H1 (cell line): ENCODE data around the gene ZBTB44. TPM values are rescaled to one million over a fixed set of nuclear protein-coding genes. Genes with fewer than 3 reads are reported as not detected.

Experiments
- CTCF ChIA-PET: fragments of 300-600 bp; sonication (Branson Sonifier 250); formaldehyde crosslinking; loops from one replicate; lab custom pipeline; 2021; ENCODE audit not compliant: partially characterized antibody; lab: Charles Lee
- POLR2A ChIA-PET: fragments of 300-600 bp; sonication (Branson Sonifier 250); formaldehyde crosslinking; loops from one replicate; lab custom pipeline; 2021; ENCODE audit warnings: inconsistent platforms; ENCODE audit not compliant: partially characterized antibody; lab: Charles Lee
- DNase-seq, 2 experiments: peaks; one replicate each; pipeline versions ENCODE4 v3.0.0 to v3.0.0-alpha.2; 2010 to 2022; ENCODE audit warnings: low spot score in 2 of 2, low read depth in 1 of 2, mixed read lengths in 1 of 2
- FAIRE-seq: peaks from 2 replicates; lab custom pipeline; 2011; peaks lifted over from hg19 to GRCh38; lab: Jason Lieb, UNC
- H2AFZ ChIP-seq: 2 replicates; pipeline ENCODE4 v1.8.1; 2012; ENCODE audit warnings: low read length, inconsistent platforms
- H2AK5ac ChIP-seq: 2 replicates; pipeline ENCODE4 v1.6.1; 2013; ENCODE audit warnings: low read depth, low read length
- H2BK120ac ChIP-seq: replicated peaks from 2 replicates; pipeline ENCODE3; 2013; ENCODE audit warnings: low read depth, low read length, inconsistent platforms
- H2BK12ac ChIP-seq: 2 replicates; pipeline ENCODE4 v1.6.1; 2013; ENCODE audit warnings: low read depth, low read length
- H2BK15ac ChIP-seq: 2 replicates; pipeline ENCODE4 v1.6.1; 2013; ENCODE audit warnings: low read length
- H2BK20ac ChIP-seq: 2 replicates; pipeline ENCODE4 v1.6.1; 2013; ENCODE audit warnings: low read length
- H2BK5ac ChIP-seq: 2 replicates; pipeline ENCODE4 v1.6.1; 2013; ENCODE audit warnings: low read depth, low read length
- H3K14ac ChIP-seq: 2 replicates; pipeline ENCODE4 v1.6.1; 2013; ENCODE audit warnings: inconsistent platforms; ENCODE audit not compliant: insufficient read length
- H3K18ac ChIP-seq: 2 replicates; pipeline ENCODE4 v1.6.1; 2013; ENCODE audit warnings: low read length; ENCODE audit errors: extremely low read depth
- H3K23ac ChIP-seq: 2 replicates; pipeline ENCODE4 v1.6.1; 2013; ENCODE audit warnings: inconsistent platforms; ENCODE audit not compliant: insufficient read length
- H3K23me2 ChIP-seq: 2 replicates; pipeline ENCODE4 v1.6.1; 2013; ENCODE audit warnings: low read depth, low read length
- H3K27ac ChIP-seq: 2 replicates; pipeline ENCODE4 v1.6.1; 2011; ENCODE audit warnings: low read depth, low read length, inconsistent platforms
- H3K27me3 ChIP-seq, 4 experiments: replicated peaks in 1 of 4; 1 replicate in 1 of 4; 2 replicates in 3 of 4; pipeline versions ENCODE4 v1.6.1 to v1.8.1; 2011 to 2013; ENCODE audit warnings: low read length in 3 of 4, mild to moderate bottlenecking in 3 of 4, inconsistent platforms in 2 of 4, mixed read lengths in 2 of 4, moderate library complexity in 1 of 4; ENCODE audit not compliant: control insufficient read depth in 3 of 4, insufficient read depth in 3 of 4; ENCODE audit errors: extremely low read depth in 1 of 4
- H3K36me3 ChIP-seq, 4 experiments: 2 replicates each; pipeline versions ENCODE4 v1.6.1 to v1.8.1; 2011 to 2013; ENCODE audit warnings: mild to moderate bottlenecking in 4 of 4, low read length in 3 of 4, moderate library complexity in 2 of 4, control low read depth in 1 of 4, inconsistent platforms in 1 of 4; ENCODE audit not compliant: insufficient read depth in 4 of 4, control insufficient read depth in 2 of 4
- H3K4ac ChIP-seq: replicated peaks from 2 replicates; pipeline ENCODE3; 2013; ENCODE audit warnings: low read length, low read depth, mixed read lengths, inconsistent platforms; ENCODE audit not compliant: insufficient read length
- H3K4me1 ChIP-seq, 4 experiments: replicated peaks in 1 of 4; 1 replicate in 1 of 4; 2 replicates in 3 of 4; pipeline versions ENCODE4 v1.6.1 to v1.8.1; 2011 to 2013; ENCODE audit warnings: low read length in 3 of 4, inconsistent platforms in 2 of 4, mixed read lengths in 1 of 4; ENCODE audit not compliant: insufficient read depth in 4 of 4, control insufficient read depth in 3 of 4
- H3K4me2 ChIP-seq, 2 experiments: 2 replicates each; pipeline versions ENCODE4 v1.6.1 to v1.8.1; 2011 to 2013; ENCODE audit warnings: low read depth in 2 of 2, low read length in 2 of 2, control low read depth in 1 of 2, inconsistent platforms in 1 of 2, mild to moderate bottlenecking in 1 of 2; ENCODE audit not compliant: insufficient read depth in 1 of 2
- H3K4me3 ChIP-seq, 4 experiments: fragments of 200-600, 300-600 bp in 1 of 4; sonication (generic), shearing (Covaris generic), sonication (Bioruptor Twin) in 1 of 4; 2 replicates each; pipeline versions ENCODE4 v1.5.1 to v1.8.1; 2011 to 2016; ENCODE audit warnings: low read length in 4 of 4, low read depth in 3 of 4, control low read depth in 2 of 4, inconsistent platforms in 2 of 4, mild to moderate bottlenecking in 2 of 4, mixed read lengths in 1 of 4, moderate library complexity in 1 of 4; ENCODE audit not compliant: insufficient read depth in 2 of 4; ENCODE audit errors: extremely low read depth in 1 of 4
- H3K56ac ChIP-seq: replicated peaks from 2 replicates; pipeline ENCODE3; 2013; ENCODE audit warnings: low read depth, mild to moderate bottlenecking, mixed read lengths, low read length, inconsistent platforms; ENCODE audit not compliant: insufficient read length
- H3K79me1 ChIP-seq: 2 replicates; pipeline ENCODE4 v1.6.1; 2013; ENCODE audit warnings: low read depth, low read length, control low read depth
- H3K79me2 ChIP-seq, 2 experiments: 2 replicates each; pipeline versions ENCODE4 v1.6.1 to v1.8.1; 2012 to 2013; ENCODE audit warnings: low read length in 2 of 2, mild to moderate bottlenecking in 2 of 2, inconsistent platforms in 1 of 2; ENCODE audit not compliant: insufficient read depth in 2 of 2, control insufficient read depth in 1 of 2
- H3K9ac ChIP-seq, 4 experiments: replicated peaks in 1 of 4; 1 replicate in 1 of 4; 2 replicates in 3 of 4; pipeline versions ENCODE4 v1.6.1 to v1.8.1; 2011 to 2013; ENCODE audit warnings: low read depth in 3 of 4, low read length in 3 of 4, control low read depth in 2 of 4, mild to moderate bottlenecking in 2 of 4, moderate library complexity in 2 of 4, inconsistent platforms in 1 of 4; ENCODE audit errors: extremely low read depth in 1 of 4
- H3K9me3 ChIP-seq, 2 experiments: 2 replicates each; pipeline versions ENCODE4 v1.6.1 to v1.8.1; 2012 to 2013; ENCODE audit warnings: mild to moderate bottlenecking in 2 of 2, moderate library complexity in 2 of 2, control low read depth in 1 of 2, inconsistent platforms in 1 of 2, low read depth in 1 of 2, low read length in 1 of 2, mixed read lengths in 1 of 2; ENCODE audit not compliant: insufficient read depth in 2 of 2
- H4K20me1 ChIP-seq, 2 experiments: replicated peaks in 1 of 2; 2 replicates each; pipeline versions ENCODE3 to v1.8.1; 2011 to 2013; ENCODE audit warnings: inconsistent platforms in 2 of 2, low read length in 2 of 2, mild to moderate bottlenecking in 1 of 2; ENCODE audit not compliant: insufficient read depth in 2 of 2, control insufficient read depth in 1 of 2
- H4K5ac ChIP-seq: 2 replicates; pipeline ENCODE4 v1.6.1; 2013; ENCODE audit warnings: low read length, low read depth, mixed read lengths, inconsistent platforms; ENCODE audit not compliant: insufficient read length
- H4K8ac ChIP-seq: 2 replicates; pipeline ENCODE4 v1.8.0; 2013; ENCODE audit warnings: mild to moderate bottlenecking, moderate library complexity, low read length, inconsistent platforms; ENCODE audit not compliant: insufficient read depth; ENCODE audit errors: extremely low read depth
- H4K91ac ChIP-seq: replicated peaks from 2 replicates; pipeline ENCODE3; 2013; ENCODE audit warnings: low read length, mixed read lengths, inconsistent platforms; ENCODE audit not compliant: insufficient read length
- CBX8 ChIP-seq: fragments of 300-800, 300-1000 bp; sonication (generic); IDR thresholded peaks from 2 replicates; pipeline ENCODE4 v1.7.1; 2016; ENCODE audit warnings: low read depth, low read length, borderline replicate concordance
- CTBP2 ChIP-seq: IDR thresholded peaks from 2 replicates; pipeline ENCODE4 v1.7.0; 2011; ENCODE audit warnings: borderline replicate concordance, mild to moderate bottlenecking, moderate library complexity, mixed read lengths, low read length; ENCODE audit not compliant: insufficient read depth, insufficient read length
- FOSL1 ChIP-seq: IDR thresholded peaks from 2 replicates; pipeline ENCODE4 v1.6.1; 2011; ENCODE audit warnings: mild to moderate bottlenecking, low read depth, low read length, moderate library complexity; ENCODE audit not compliant: insufficient read depth
- JUND ChIP-seq: IDR thresholded peaks from 2 replicates; pipeline ENCODE4 v1.6.1; 2011; ENCODE audit warnings: mild to moderate bottlenecking, improper control_type of control experiment, low read length
- NANOG ChIP-seq: IDR thresholded peaks from 2 replicates; pipeline ENCODE4 v1.6.1; 2011; ENCODE audit warnings: low read length, low read depth, mild to moderate bottlenecking, inconsistent platforms; ENCODE audit not compliant: insufficient read depth, poor library complexity, severe bottlenecking
- RFX5 ChIP-seq: IDR thresholded peaks from 2 replicates; pipeline ENCODE4 v1.6.1; 2011; ENCODE audit warnings: low read depth, low read length, improper control_type of control experiment, borderline replicate concordance
- SP4 ChIP-seq: IDR thresholded peaks from 2 replicates; pipeline ENCODE4 v1.6.1; 2012; ENCODE audit warnings: low read length, inconsistent platforms
- SRF ChIP-seq: IDR thresholded peaks from 2 replicates; pipeline ENCODE4 v1.6.1; 2011; ENCODE audit warnings: mild to moderate bottlenecking, low read depth, low read length, moderate library complexity
- ZNF274 ChIP-seq: IDR thresholded peaks from 2 replicates; pipeline ENCODE4 v1.7.0; 2012; ENCODE audit warnings: low read length, borderline replicate concordance; ENCODE audit errors: extremely low read depth
- whole genome bisulfite sequencing, 2 experiments: shearing (Covaris generic) in 1 of 2; methylation state at CpG; one replicate each; pipeline versions ENCODE4 v1.1.6 to v1.1.7; 2013 to 2015; ENCODE audit warnings: low lambda C conversion rate in 2 of 2, mixed read lengths in 2 of 2, inconsistent platforms in 1 of 2, low coverage in 1 of 2, missing lambda C conversion rate in 1 of 2; ENCODE audit not compliant: insufficient replicate concordance in 2 of 2, insufficient coverage in 1 of 2, insufficient read length in 1 of 2; ENCODE audit errors: extremely low coverage in 1 of 2, missing lambda C conversion rate in 1 of 2; 5-methylcytosine and 5-hydroxymethylcytosine counted together
- polyA plus RNA-seq, 7 experiments: library from polyadenylated mRNA; depleted of rRNA in 3 of 7; stranded (reverse) in 5 of 7; unstranded in 2 of 7; fragments of >200 nt in 5 of 7; fragments of 200-250 nt in 2 of 7; gene quantifications; 1 replicate in 5 of 7; 2 replicates in 1 of 7; 4 replicates in 1 of 7; pipeline versions ENCODE4 v1.2.1 to v1.2.3, GENCODE V29; 2011 to 2013; ENCODE audit warnings: missing spikeins in 2 of 7, mixed read lengths in 2 of 7
- total RNA-seq: library from RNA; stranded (reverse); fragmentation: NEBNext Ultra II Directional; extraction: Animal tissue kit (Norgen Biotek cat#: 25700); gene quantifications from 2 replicates; pipeline ENCODE4 v1.2.1, GENCODE V29; 2021
- TF ChIP-seq, protein P1 (sequence below): IDR thresholded peaks from 2 replicates; pipeline ENCODE4 v1.6.1; 2012; ENCODE audit warnings: inconsistent platforms

Gene ZBTB44
- total and polyA plus RNA-seq, 2 of the 8 experiments (the other 6 are each of a cell fraction or from before 2014, with no cell fraction given): 37.2 to 158 TPM

GRCh38 chr11:130212431-130212961, 102.2 kb downstream of the ZBTB44 start:
- no peaks in the 10 kb centered on the region for H3K23me2 ChIP-seq
- peaks cover 0 to 12% (median 8%) of the 10 kb centered on the region in 4 experiments; a peak in 6 of 7 replicates for H3K4me1 ChIP-seq
- no peak overlapping the region for H3K4me3 ChIP-seq
- peak overlapping the region; percentile 61; the same call in 1 of the 2 replicates for H2BK20ac ChIP-seq
- H3K23ac ChIP-seq: no peak overlapping the region
- H4K91ac ChIP-seq: peak overlapping the region; percentile 39
- peak overlapping the region; percentile 65 for H3K4ac ChIP-seq
- H3K9me3 ChIP-seq: no peaks in the 10 kb centered on the region
- H2BK120ac ChIP-seq: no peak overlapping the region
- no peak overlapping the region for H3K56ac ChIP-seq
- CTCF ChIA-PET: interaction anchor here (0.6 to 2.5 kb wide), 34 partner anchors 9 to 664 kb away, joined by 3 to 22 read pairs (median 4); partner anchors contain the start of gene ADAMTS8
- H4K5ac ChIP-seq: no peak overlapping the region
- no peak overlapping the region for H2AFZ ChIP-seq
- peak overlapping the region; percentile 50; the same call in 1 of the 2 replicates for H2BK12ac ChIP-seq
- H3K79me1 ChIP-seq: no peaks in the 10 kb centered on the region
- POLR2A ChIA-PET: interaction anchor here (1.0 kb wide), 1 partner anchor 218 kb away, joined by 5 read pairs; no protein-coding TSS in a partner anchor
- no peaks in the 10 kb centered on the region for H3K27me3 ChIP-seq
- peaks cover 0 to 3% of the 10 kb centered on the region in 2 experiments for H4K20me1 ChIP-seq
- no peak overlapping the region for H2BK5ac ChIP-seq
- H3K14ac ChIP-seq: no peak overlapping the region
- no peaks in the 10 kb centered on the region; a peak in 1 of 8 replicates for H3K36me3 ChIP-seq
- no peak overlapping the region for H3K4me2 ChIP-seq
- H3K18ac ChIP-seq: no peak overlapping the region
- no peaks in the 10 kb centered on the region for H3K79me2 ChIP-seq
- H3K27ac ChIP-seq: no peak overlapping the region
- H2BK15ac ChIP-seq: peak overlapping the region; percentile 72; the same call in 1 of the 2 replicates
- no peak overlapping the region for H2AK5ac ChIP-seq
- DNase-seq (peak in 1 of 2 experiments; percentile 50), FAIRE-seq (no peak)
- H4K8ac ChIP-seq: no peak overlapping the region
- WGBS, 2 experiments: 87% methylated on average over 11 of the region's 11 CpGs; no CpG with 5 or more reads in 1 of the 2 experiments
- H3K9ac ChIP-seq: no peak overlapping the region
- TF ChIP-seq SP4: no peak
- TF ChIP-seq JUND: no peak
- no peak for TF ChIP-seq CBX8
- no peak for TF ChIP-seq ZNF274
- no peak for TF ChIP-seq RFX5
- TF ChIP-seq CTBP2: no peak
- no peak for TF ChIP-seq SRF
- TF ChIP-seq, protein P1, sequence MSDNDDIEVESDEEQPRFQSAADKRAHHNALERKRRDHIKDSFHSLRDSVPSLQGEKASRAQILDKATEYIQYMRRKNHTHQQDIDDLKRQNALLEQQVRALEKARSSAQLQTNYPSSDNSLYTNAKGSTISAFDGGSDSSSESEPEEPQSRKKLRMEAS: no peak
- no peak for TF ChIP-seq NANOG
- no peak for TF ChIP-seq FOSL1
